ENCODE results near the gene CCDC3. TPM values are rescaled to one million over a fixed set of nuclear protein-coding genes. Genes with fewer than 3 reads are reported as not detected.
"Not testable (repeated sequence)": the region's sequence is repeated elsewhere in the genome, so short reads cannot be mapped to it uniquely, and the experiment has no call there.

Gene CCDC3
- polyA plus RNA-seq, 1 donor: 8.4 TPM

DNA sequence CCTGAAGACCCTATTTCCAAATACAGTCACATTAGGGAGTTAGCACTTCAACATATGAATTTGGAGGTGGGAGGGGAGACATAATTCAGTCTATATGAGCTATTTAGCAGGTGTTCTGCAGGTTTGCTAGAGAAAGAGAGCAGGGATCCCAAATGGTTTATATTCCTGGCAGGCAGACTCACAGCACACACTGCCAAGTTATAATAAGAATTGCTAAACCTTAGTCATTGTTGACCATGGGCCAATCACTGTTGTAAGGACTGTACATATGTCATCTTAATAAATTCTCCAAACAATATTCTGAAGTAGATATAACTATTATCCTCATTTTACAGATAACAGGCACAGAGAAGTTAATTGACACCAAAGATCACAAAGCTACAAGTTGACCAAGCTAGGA is 1.5 kb upstream of the CCDC3 start:
- H3K36me3 ChIP-seq (ENCODE audit: control insufficient read depth, insufficient read depth, low read length): no peaks in the 10 kb centered on the region
- no peak for DNase-seq
- no peaks in the 10 kb centered on the region for H3K9me3 ChIP-seq (ENCODE audit: control insufficient read depth, low read depth, low read length)
- no peaks in the 10 kb centered on the region for H3K4me1 ChIP-seq (ENCODE audit: control insufficient read depth, insufficient read depth, low read length)
- no peak overlapping the region for H3K4me3 ChIP-seq (ENCODE audit: low read length)
- no peak overlapping the region for H3K27ac ChIP-seq (ENCODE audit: low read length)
- peaks cover 52% of the 10 kb centered on the region for H3K27me3 ChIP-seq (ENCODE audit: control insufficient read depth, insufficient read depth, low read length)

DNA sequence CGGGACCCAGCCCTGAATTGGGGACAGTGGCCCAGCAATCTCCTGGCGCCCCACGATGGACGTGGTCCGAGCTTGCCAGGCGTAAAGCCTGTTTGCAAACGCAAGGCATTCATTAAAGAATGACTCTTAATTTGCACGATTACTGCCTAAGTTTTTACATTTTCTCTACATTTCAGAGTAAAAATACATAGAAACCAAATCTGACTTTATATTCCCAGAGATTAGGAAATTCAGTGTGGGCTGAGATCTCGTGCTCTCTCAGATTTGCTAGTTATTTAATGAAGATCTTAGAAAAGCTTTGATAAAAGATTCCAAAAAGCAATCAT is 337 bp upstream of the CCDC3 start:
- no peaks in the 10 kb centered on the region for H3K36me3 ChIP-seq (ENCODE audit: control insufficient read depth, insufficient read depth, low read length)
- H3K9me3 ChIP-seq (ENCODE audit: control insufficient read depth, low read depth, low read length): no peaks in the 10 kb centered on the region
- H3K4me1 ChIP-seq (ENCODE audit: control insufficient read depth, insufficient read depth, low read length): no peaks in the 10 kb centered on the region
- H3K27ac ChIP-seq (ENCODE audit: low read length): no peak overlapping the region
- DNase-seq: no peak
- H3K27me3 ChIP-seq (ENCODE audit: control insufficient read depth, insufficient read depth, low read length): peaks cover 44% of the 10 kb centered on the region
- no peak overlapping the region for H3K4me3 ChIP-seq (ENCODE audit: low read length)
- no CpG with 5 or more reads among the region's 9 CpGs for WGBS (ENCODE audit: insufficient coverage, low lambda C conversion rate)

GRCh38 chr10:13000431-13000830 is 1.1 kb downstream of the CCDC3 start:
- H3K4me1 ChIP-seq (ENCODE audit: control insufficient read depth, insufficient read depth, low read length): no peaks in the 10 kb centered on the region
- H3K9me3 ChIP-seq (ENCODE audit: control insufficient read depth, low read depth, low read length): no peaks in the 10 kb centered on the region
- no peaks in the 10 kb centered on the region for H3K36me3 ChIP-seq (ENCODE audit: control insufficient read depth, insufficient read depth, low read length)
- no peak overlapping the region for H3K27ac ChIP-seq (ENCODE audit: low read length)
- no peak overlapping the region for H3K4me3 ChIP-seq (ENCODE audit: low read length)
- H3K27me3 ChIP-seq (ENCODE audit: control insufficient read depth, insufficient read depth, low read length): peaks cover 39% of the 10 kb centered on the region
- no peak for DNase-seq
- no CpG with 5 or more reads among the region's 4 CpGs for WGBS (ENCODE audit: insufficient coverage, low lambda C conversion rate)

DNA sequence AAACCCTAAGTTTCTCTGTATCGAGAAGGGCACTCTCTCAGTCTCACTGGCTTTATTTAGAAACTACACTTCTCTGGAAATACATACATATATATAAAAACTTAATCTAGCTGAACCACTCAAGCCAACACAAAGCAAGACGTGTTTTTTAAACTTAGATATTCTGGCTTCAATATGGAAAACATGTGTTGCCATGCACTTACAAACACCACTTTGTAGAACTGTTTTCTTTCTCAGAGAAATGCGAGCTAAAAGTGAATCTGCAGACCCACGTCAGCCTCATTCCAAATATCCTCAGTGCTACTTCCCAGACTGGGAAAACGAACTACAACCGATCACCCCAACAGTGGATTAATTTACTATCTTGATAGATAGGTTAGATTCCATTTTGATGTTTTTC is 1.7 kb downstream of the CCDC3 start:
- 88% methylated on average over 3 of the region's 6 CpGs for WGBS (ENCODE audit: insufficient coverage, low lambda C conversion rate)
- peaks cover 41% of the 10 kb centered on the region for H3K27me3 ChIP-seq (ENCODE audit: control insufficient read depth, insufficient read depth, low read length)
- no peaks in the 10 kb centered on the region for H3K36me3 ChIP-seq (ENCODE audit: control insufficient read depth, insufficient read depth, low read length)
- no peak for DNase-seq
- no peaks in the 10 kb centered on the region for H3K4me1 ChIP-seq (ENCODE audit: control insufficient read depth, insufficient read depth, low read length)
- no peak overlapping the region for H3K4me3 ChIP-seq (ENCODE audit: low read length)
- no peak overlapping the region for H3K27ac ChIP-seq (ENCODE audit: low read length)
- no peaks in the 10 kb centered on the region for H3K9me3 ChIP-seq (ENCODE audit: control insufficient read depth, low read depth, low read length)

DNA sequence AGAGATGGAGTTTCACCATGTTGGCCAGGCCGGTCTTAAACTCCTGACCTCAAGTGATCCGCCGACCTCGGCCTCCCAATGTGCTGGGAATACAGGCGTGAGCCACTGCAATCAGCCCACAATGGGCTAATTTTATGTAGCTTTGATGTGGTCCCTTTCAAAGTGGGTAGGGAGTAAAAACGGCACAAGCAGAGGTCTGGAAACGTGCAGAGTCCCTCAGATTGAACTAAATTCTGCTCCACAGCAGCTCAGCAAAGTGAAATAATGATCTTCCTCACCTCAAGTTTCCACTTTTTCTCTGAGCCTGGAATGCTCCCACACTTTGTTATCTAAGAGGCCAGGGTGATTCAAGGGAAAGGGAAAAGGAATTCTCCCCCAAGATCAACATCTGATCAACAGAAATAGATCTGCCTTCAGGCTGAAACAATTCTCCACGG is 6.1 kb downstream of the CCDC3 start:
- H3K27ac ChIP-seq (ENCODE audit: low read length): no peak overlapping the region
- WGBS (ENCODE audit: insufficient coverage, low lambda C conversion rate): no CpG with 5 or more reads among the region's 8 CpGs
- no peaks in the 10 kb centered on the region for H3K9me3 ChIP-seq (ENCODE audit: control insufficient read depth, low read depth, low read length)

DNA sequence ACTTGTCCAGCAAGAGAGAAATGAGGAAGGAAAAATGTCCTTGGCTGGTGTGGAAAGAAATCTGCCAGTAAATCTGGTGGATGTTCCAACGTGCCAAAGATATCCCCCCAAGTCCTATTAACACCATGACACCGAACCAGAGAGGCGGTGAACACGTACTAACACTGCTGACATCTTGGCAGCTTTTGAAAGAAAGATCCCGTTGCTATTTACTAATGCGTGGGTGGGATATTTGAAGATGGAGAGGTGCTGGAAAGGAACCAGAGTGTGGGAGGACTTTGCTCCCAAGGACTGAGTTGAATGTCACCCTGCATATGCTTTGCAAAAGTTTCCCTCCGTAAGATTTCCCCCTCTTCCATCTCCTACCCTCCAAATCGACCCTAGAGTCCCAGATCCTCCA is 7.9 kb downstream of the CCDC3 start:
- 92% methylated on average over 2 of the region's 8 CpGs for WGBS (ENCODE audit: insufficient coverage, low lambda C conversion rate)
- no peak for DNase-seq
- no peaks in the 10 kb centered on the region for H3K36me3 ChIP-seq (ENCODE audit: control insufficient read depth, insufficient read depth, low read length)

More for the DNA sequence above, 6.1 kb downstream of the CCDC3 start:
- Histone ChIP-seq H3K4me3 (ENCODE audit: low read length) (no peak overlapping the region), H3K27me3 (ENCODE audit: control insufficient read depth, insufficient read depth, low read length) (peaks cover 17% of the 10 kb centered on the region), H3K4me1 (ENCODE audit: control insufficient read depth, insufficient read depth, low read length) (no peaks in the 10 kb centered on the region), H3K36me3 (ENCODE audit: control insufficient read depth, insufficient read depth, low read length) (no peaks in the 10 kb centered on the region)
- no peak for DNase-seq

DNA sequence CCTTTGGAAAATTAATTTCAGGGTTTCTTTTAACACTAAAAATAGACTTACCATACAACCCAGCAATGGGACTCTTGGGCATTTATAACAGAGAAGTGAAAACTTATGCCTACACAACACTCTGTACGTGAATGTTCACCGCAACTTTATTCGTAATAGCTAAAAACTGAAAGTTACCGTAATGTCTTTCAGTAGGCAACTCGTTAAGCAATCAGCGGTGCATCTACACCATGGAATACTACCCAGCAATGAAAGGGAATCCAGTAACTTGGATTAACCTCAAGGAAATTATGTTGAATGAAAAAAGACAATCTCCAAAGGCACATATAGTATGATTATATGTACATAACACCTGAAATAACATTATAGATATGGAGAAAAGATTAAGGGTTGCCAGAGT is 16.2 kb downstream of the CCDC3 start:
- WGBS (ENCODE audit: insufficient coverage, low lambda C conversion rate): 100% methylated on average over 3 of the region's 6 CpGs

More for the DNA sequence above, 7.9 kb downstream of the CCDC3 start:
- Histone ChIP-seq H3K27ac (ENCODE audit: low read length) (no peak overlapping the region), H3K4me1 (ENCODE audit: control insufficient read depth, insufficient read depth, low read length) (no peaks in the 10 kb centered on the region), H3K4me3 (ENCODE audit: low read length) (no peak overlapping the region), H3K27me3 (ENCODE audit: control insufficient read depth, insufficient read depth, low read length) (peaks cover 5% of the 10 kb centered on the region), H3K9me3 (ENCODE audit: control insufficient read depth, low read depth, low read length) (no peaks in the 10 kb centered on the region)

GRCh38 chr10:12984165-12984747 is 17.3 kb downstream of the CCDC3 start:
- no peaks in the 10 kb centered on the region for H3K9me3 ChIP-seq (ENCODE audit: control insufficient read depth, low read depth, low read length)
- no peaks in the 10 kb centered on the region for H3K36me3 ChIP-seq (ENCODE audit: control insufficient read depth, insufficient read depth, low read length)
- H3K4me1 ChIP-seq (ENCODE audit: control insufficient read depth, insufficient read depth, low read length): no peaks in the 10 kb centered on the region
- H3K27me3 ChIP-seq (ENCODE audit: control insufficient read depth, insufficient read depth, low read length): peaks cover 8% of the 10 kb centered on the region
- no peak overlapping the region for H3K27ac ChIP-seq (ENCODE audit: low read length)
- WGBS (ENCODE audit: insufficient coverage, low lambda C conversion rate): 100% methylated on average over 1 of the region's 7 CpGs
- H3K4me3 ChIP-seq (ENCODE audit: low read length): no peak overlapping the region
- no peak for DNase-seq

More for the DNA sequence above, 16.2 kb downstream of the CCDC3 start:
- H3K36me3 ChIP-seq (ENCODE audit: control insufficient read depth, insufficient read depth, low read length): no peaks in the 10 kb centered on the region
- DNase-seq: no peak
- H3K9me3 ChIP-seq (ENCODE audit: control insufficient read depth, low read depth, low read length): no peaks in the 10 kb centered on the region
- no peak overlapping the region for H3K4me3 ChIP-seq (ENCODE audit: low read length)
- H3K4me1 ChIP-seq (ENCODE audit: control insufficient read depth, insufficient read depth, low read length): no peaks in the 10 kb centered on the region
- no peak overlapping the region for H3K27ac ChIP-seq (ENCODE audit: low read length)
- H3K27me3 ChIP-seq (ENCODE audit: control insufficient read depth, insufficient read depth, low read length): peaks cover 2% of the 10 kb centered on the region

GRCh38 chr10:12983568-12983967 is 17.9 kb downstream of the CCDC3 start:
- H3K9me3 ChIP-seq (ENCODE audit: control insufficient read depth, low read depth, low read length); H3K4me1 ChIP-seq (ENCODE audit: control insufficient read depth, insufficient read depth, low read length); H3K36me3 ChIP-seq (ENCODE audit: control insufficient read depth, insufficient read depth, low read length); H3K27me3 ChIP-seq (ENCODE audit: control insufficient read depth, insufficient read depth, low read length); H3K27ac ChIP-seq (ENCODE audit: low read length); H3K4me3 ChIP-seq (ENCODE audit: low read length); DNase-seq: not testable (repeated sequence)
- WGBS (ENCODE audit: insufficient coverage, low lambda C conversion rate): 100% methylated on average over 1 of the region's 3 CpGs

DNA sequence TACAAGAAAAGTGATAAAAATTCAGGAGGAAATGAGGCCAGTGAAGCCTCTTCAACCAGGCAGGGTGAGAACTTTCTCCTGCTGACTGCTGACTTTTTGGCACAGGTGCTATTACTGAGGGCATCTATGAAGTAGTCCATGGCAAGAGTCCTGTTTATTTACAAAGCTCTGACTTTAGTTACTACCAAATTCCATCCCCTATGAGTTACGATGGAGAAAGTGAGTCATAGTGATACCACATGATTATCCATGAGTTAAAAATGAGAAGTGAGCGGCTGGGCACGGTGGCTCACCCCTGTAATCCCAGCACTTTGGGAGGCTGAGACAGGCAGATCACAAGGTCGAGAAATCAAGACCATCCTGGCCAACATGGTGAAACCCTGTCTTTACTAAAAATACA is 19.9 kb downstream of the CCDC3 start:
- no peaks in the 10 kb centered on the region for H3K9me3 ChIP-seq (ENCODE audit: control insufficient read depth, low read depth, low read length)
- no peak overlapping the region for H3K27ac ChIP-seq (ENCODE audit: low read length)
- WGBS (ENCODE audit: insufficient coverage, low lambda C conversion rate): no CpG with 5 or more reads among the region's 4 CpGs
- no peaks in the 10 kb centered on the region for H3K4me1 ChIP-seq (ENCODE audit: control insufficient read depth, insufficient read depth, low read length)
- no peak overlapping the region for H3K4me3 ChIP-seq (ENCODE audit: low read length)
- no peak for DNase-seq
- no peaks in the 10 kb centered on the region for H3K36me3 ChIP-seq (ENCODE audit: control insufficient read depth, insufficient read depth, low read length)
- H3K27me3 ChIP-seq (ENCODE audit: control insufficient read depth, insufficient read depth, low read length): peaks cover 8% of the 10 kb centered on the region

GRCh38 chr10:12980713-12981306 is 20.7 kb downstream of the CCDC3 start:
- Histone ChIP-seq H3K36me3 (ENCODE audit: control insufficient read depth, insufficient read depth, low read length) (no peaks in the 10 kb centered on the region), H3K27ac (ENCODE audit: low read length) (no peak overlapping the region), H3K4me3 (ENCODE audit: low read length) (no peak overlapping the region), H3K4me1 (ENCODE audit: control insufficient read depth, insufficient read depth, low read length) (no peaks in the 10 kb centered on the region), H3K9me3 (ENCODE audit: control insufficient read depth, low read depth, low read length) (no peaks in the 10 kb centered on the region), H3K27me3 (ENCODE audit: control insufficient read depth, insufficient read depth, low read length) (peaks cover 8% of the 10 kb centered on the region)
- no peak for DNase-seq
- WGBS (ENCODE audit: insufficient coverage, low lambda C conversion rate): no CpG with 5 or more reads among the region's 6 CpGs

All from large intestine (tissue), 3 donors.